ENCODE results near the gene DBP.

DBP gene

GRCh38 chr19:48598996-48599700 is 38.0 kb downstream of the DBP start:
- Histone ChIP-seq H3K4me1 (ENCODE audit: control insufficient read depth, insufficient read depth, low read length) (no peaks in the 10 kb centered on the region), H3K36me3 (ENCODE audit: control insufficient read depth in 2 of 2, insufficient read depth in 1 of 2, low read length in 2 of 2) (no peaks in the 10 kb centered on the region), H3K27ac (ENCODE audit: extremely low read depth, low read depth, low read length) (no peak overlapping the region), H3K9me3 (ENCODE audit: control insufficient read depth, insufficient read depth, low read depth, low read length) (no peaks in the 10 kb centered on the region), H3K4me3 (ENCODE audit: low read depth, low read length) (no peak overlapping the region)
- POLR2A ChIA-PET, result no interaction called here
- CTCF ChIA-PET, result interaction anchor here (0.6 to 1.7 kb wide), 3 partner anchors 10 to 92 kb away, joined by 3 to 6 read pairs (median 3); no protein-coding TSS in a partner anchor
- TF ChIP-seq ZNF548 (tag by site-specific recombination; IDR thresholded peaks at IDR 0.05), result no peak
- TF ChIP-seq ZNF449 (tag by site-specific recombination; IDR thresholded peaks at IDR 0.05), result peak; percentile 63; the same call in 1 of the 2 replicates

- Histone ChIP-seq H3K36me3 (ENCODE audit: control insufficient read depth in 2 of 2, insufficient read depth in 1 of 2, low read length in 2 of 2) (no peaks in the 10 kb centered on the region), H3K9me3 (ENCODE audit: control insufficient read depth, insufficient read depth, low read depth, low read length) (no peaks in the 10 kb centered on the region), H3K4me3 (ENCODE audit: low read depth, low read length) (no peak overlapping the region), H3K27ac (ENCODE audit: extremely low read depth, low read depth, low read length) (no peak overlapping the region), H3K4me1 (ENCODE audit: control insufficient read depth, insufficient read depth, low read length) (no peaks in the 10 kb centered on the region)
- ChIA-PET CTCF (interaction anchor here (1.2 to 2.0 kb wide), 2 partner anchors 11 to 20 kb away, joined by 3 to 6 read pairs; no protein-coding TSS in a partner anchor), POLR2A (no interaction called here)
- TF ChIP-seq ZNF560 (tag by site-specific recombination; IDR thresholded peaks at IDR 0.05; ENCODE audit: borderline replicate concordance), result no peak
- TF ChIP-seq SP7 (tag by site-specific recombination; IDR thresholded peaks at IDR 0.05), result no peak
- TF ChIP-seq ZNF423 (tag by site-specific recombination; IDR thresholded peaks at IDR 0.05), result no peak
- TF ChIP-seq ZNF513 (tag by site-specific recombination; IDR thresholded peaks at IDR 0.05), result no peak
- TF ChIP-seq ZNF473 (tag by site-specific recombination; IDR thresholded peaks at IDR 0.05), result no peak
- no peak for TF ChIP-seq ZNF426 (tag by site-specific recombination; IDR thresholded peaks at IDR 0.05)
- no peak for TF ChIP-seq ZFP41 (tag by site-specific recombination; IDR thresholded peaks at IDR 0.05; ENCODE audit: borderline replicate concordance)
- no peak for TF ChIP-seq GLIS2 (tag by site-specific recombination; IDR thresholded peaks at IDR 0.05)
- TF ChIP-seq ZNF837 (tag by site-specific recombination; IDR thresholded peaks at IDR 0.05), result no peak
- TF ChIP-seq ZNF292 (tag by site-specific recombination; IDR thresholded peaks at IDR 0.05; ENCODE audit: borderline replicate concordance, low read depth), result no peak
- TF ChIP-seq, protein P1, sequence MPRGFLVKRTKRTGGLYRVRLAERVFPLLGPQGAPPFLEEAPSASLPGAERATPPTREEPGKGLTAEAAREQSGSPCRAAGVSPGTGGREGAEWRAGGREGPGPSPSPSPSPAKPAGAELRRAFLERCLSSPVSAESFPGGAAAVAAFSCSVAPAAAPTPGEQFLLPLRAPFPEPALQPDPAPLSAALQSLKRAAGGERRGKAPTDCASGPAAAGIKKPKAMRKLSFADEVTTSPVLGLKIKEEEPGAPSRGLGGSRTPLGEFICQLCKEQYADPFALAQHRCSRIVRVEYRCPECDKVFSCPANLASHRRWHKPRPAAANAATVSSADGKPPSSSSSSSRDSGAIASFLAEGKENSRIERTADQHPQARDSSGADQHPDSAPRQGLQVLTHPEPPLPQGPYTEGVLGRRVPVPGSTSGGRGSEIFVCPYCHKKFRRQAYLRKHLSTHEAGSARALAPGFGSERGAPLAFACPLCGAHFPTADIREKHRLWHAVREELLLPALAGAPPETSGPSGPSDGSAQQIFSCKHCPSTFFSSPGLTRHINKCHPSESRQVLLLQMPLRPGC (tag by site-specific recombination; IDR thresholded peaks at IDR 0.05), result no peak
- TF ChIP-seq ZNF792 (tag by site-specific recombination; IDR thresholded peaks at IDR 0.05), result no peak
- TF ChIP-seq ZNF48 (tag by site-specific recombination; IDR thresholded peaks at IDR 0.05), result no peak
- TF ChIP-seq ZNF623 (tag by site-specific recombination; IDR thresholded peaks at IDR 0.05), result no peak
- TF ChIP-seq ZNF654 (tag by site-specific recombination; IDR thresholded peaks at IDR 0.05; ENCODE audit: low read depth), result no peak
- no peak for TF ChIP-seq KLF1 (tag by site-specific recombination; IDR thresholded peaks at IDR 0.05)
Measured at GRCh38 chr19:48596679-48597465, 40.3 kb downstream of the DBP start.
